Measurements from ENCODE around the gene ACTR6. TPM values are rescaled to one million over a fixed set of nuclear protein-coding genes. Genes with fewer than 3 reads are reported as not detected.

The ACTR6 gene
- total and polyA plus RNA-seq, 3 donors from 2014 or later, result 11.4 to 38.1 (median 17.6) TPM

DNA sequence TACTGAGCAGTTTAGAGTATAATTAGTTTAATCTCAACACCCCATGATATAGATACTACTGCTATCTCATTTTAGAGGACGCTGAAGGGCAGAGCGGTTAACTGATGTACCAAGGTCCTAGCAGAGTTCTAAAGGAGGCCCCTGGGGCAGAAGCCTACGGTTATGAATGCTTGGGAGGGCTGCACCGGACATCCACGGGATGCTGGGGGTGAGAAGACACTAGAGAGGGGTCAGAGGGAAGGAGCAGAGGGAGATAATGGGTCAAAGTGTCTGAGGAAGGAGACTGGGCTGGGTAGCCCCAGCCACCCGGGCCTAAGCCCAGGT, 1.6 kb upstream of the ACTR6 start:
- Histone ChIP-seq H3K9me3 (no peaks in the 10 kb centered on the region), H3K27ac (peak overlapping the region; percentile 6 to 65), H3K4me1 (no peaks in the 10 kb centered on the region), H3K27me3 (no peaks in the 10 kb centered on the region), H3K36me3 (ENCODE audit: low read depth, missing control alignments) (no peaks in the 10 kb centered on the region), H3K4me3 (peak overlapping the region; percentile 66 to 75)
- TF ChIP-seq POLR2A (IDR thresholded peaks at IDR 0.05), result no peak
- TF ChIP-seq, protein P1, sequence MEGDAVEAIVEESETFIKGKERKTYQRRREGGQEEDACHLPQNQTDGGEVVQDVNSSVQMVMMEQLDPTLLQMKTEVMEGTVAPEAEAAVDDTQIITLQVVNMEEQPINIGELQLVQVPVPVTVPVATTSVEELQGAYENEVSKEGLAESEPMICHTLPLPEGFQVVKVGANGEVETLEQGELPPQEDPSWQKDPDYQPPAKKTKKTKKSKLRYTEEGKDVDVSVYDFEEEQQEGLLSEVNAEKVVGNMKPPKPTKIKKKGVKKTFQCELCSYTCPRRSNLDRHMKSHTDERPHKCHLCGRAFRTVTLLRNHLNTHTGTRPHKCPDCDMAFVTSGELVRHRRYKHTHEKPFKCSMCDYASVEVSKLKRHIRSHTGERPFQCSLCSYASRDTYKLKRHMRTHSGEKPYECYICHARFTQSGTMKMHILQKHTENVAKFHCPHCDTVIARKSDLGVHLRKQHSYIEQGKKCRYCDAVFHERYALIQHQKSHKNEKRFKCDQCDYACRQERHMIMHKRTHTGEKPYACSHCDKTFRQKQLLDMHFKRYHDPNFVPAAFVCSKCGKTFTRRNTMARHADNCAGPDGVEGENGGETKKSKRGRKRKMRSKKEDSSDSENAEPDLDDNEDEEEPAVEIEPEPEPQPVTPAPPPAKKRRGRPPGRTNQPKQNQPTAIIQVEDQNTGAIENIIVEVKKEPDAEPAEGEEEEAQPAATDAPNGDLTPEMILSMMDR (IDR thresholded peaks at IDR 0.05), result no peak
- DNase-seq, result no peak
- WGBS, 2 donors, result 29 to 38% methylated on average over 6 of the region's 6 CpGs
- intact Hi-C loops (cut with DNase I; ENCODE audit: low total_unique reads), result no loop called here

GRCh38 chr12:100199347-100200149, 1.1 kb upstream of the ACTR6 start:
- DNase-seq, result peak; percentile 82
- intact Hi-C loops (cut with DNase I; ENCODE audit: low total_unique reads), result no loop called here
- no peaks in the 10 kb centered on the region for H3K4me1 ChIP-seq

DNA sequence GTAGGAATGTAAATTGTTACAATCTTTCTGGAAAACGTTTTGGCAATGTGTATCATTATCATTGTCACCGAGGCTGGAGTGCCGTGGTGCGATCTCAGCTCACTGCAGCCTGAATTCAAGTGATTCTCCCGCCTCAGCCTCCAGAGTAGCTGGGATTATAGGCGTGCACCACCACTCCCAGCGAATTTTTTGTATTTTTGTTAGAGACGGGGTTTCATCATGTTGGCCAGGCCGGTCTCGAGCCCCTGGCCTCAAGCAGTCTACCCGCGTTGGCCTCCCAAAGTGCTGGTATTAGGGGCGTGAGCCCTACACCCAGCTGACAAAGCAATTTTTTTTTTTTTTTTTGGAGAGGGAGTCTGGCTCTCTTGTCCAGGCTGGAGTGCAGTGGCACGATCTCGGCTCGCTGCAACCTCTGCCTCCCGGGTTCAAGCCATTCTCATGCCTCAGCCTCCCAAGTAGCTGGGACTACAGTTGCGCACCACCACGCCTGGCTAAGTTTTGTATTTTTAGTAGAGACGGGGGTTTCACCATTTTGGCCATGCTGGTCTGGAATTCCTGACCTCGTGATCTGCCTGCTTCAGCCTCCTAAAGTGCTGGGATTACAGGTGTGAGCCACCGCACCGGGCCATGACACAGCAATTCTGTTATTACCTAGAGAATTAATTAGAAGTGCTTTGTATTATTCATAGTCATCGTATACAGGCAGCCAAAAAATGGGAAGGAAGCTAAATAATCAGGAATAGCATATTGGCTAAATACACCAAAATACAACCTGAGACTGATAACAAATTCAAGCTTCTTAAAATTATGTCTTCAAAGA, 1.2 kb downstream of the ACTR6 start:
- Histone ChIP-seq H3K27me3 (no peaks in the 10 kb centered on the region), H3K4me1 (no peaks in the 10 kb centered on the region), H3K9me3 (no peaks in the 10 kb centered on the region), H3K36me3 (ENCODE audit: low read depth, missing control alignments) (no peaks in the 10 kb centered on the region), H3K4me3 (peak overlapping the region in 1 of 2 donors; percentile 75), H3K27ac (no peak overlapping the region)
- 56 to 66% methylated on average over 23 to 24 of the region's 24 CpGs for WGBS, 2 donors
- TF ChIP-seq POLR2A (IDR thresholded peaks at IDR 0.05), result no peak
- TF ChIP-seq, protein P1 (IDR thresholded peaks at IDR 0.05), result no peak
- no peak for DNase-seq
- intact Hi-C loops (cut with DNase I; ENCODE audit: low total_unique reads), result no loop called here

More at GRCh38 chr12:100199347-100200149, 1.1 kb upstream of the ACTR6 start:
- H3K27ac ChIP-seq, result peak overlapping the region; percentile 6 to 65
- 3 to 7% methylated on average over 8 to 55 of the region's 79 CpGs for WGBS, 2 donors
- H3K36me3 ChIP-seq (ENCODE audit: low read depth, missing control alignments), result no peaks in the 10 kb centered on the region
- H3K27me3 ChIP-seq, result no peaks in the 10 kb centered on the region
- peak overlapping the region; percentile 66 to 75 for H3K4me3 ChIP-seq
- no peak for TF ChIP-seq POLR2A (IDR thresholded peaks at IDR 0.05)
- TF ChIP-seq, protein P1 (IDR thresholded peaks at IDR 0.05), result no peak
- H3K9me3 ChIP-seq, result no peaks in the 10 kb centered on the region

DNA sequence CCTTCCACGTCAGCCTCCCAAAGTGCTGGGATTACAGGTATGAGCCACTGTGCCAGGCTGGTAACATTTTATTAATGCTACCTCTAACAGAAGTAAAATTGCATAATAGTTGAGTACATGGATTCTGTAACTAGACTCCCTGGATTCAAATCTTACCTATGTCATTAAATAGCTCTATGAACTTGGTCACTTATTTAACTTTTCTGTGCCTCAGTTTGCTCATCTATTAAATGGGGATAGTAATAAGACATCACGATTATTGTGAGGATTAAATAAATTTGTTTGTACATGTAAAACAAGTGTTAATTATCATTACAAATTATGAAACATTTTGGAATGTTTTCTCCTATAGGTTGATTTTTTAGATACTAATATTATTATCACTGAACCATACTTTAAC, 6.7 kb downstream of the ACTR6 start:
- intact Hi-C loops (cut with DNase I; ENCODE audit: low total_unique reads), result no loop called here
- Histone ChIP-seq H3K27ac (no peak overlapping the region), H3K27me3 (no peaks in the 10 kb centered on the region), H3K36me3 (ENCODE audit: low read depth, missing control alignments) (no peaks in the 10 kb centered on the region), H3K4me3 (no peak overlapping the region), H3K9me3 (no peaks in the 10 kb centered on the region), H3K4me1 (no peaks in the 10 kb centered on the region)
- TF ChIP-seq, protein P1 (IDR thresholded peaks at IDR 0.05), result no peak
- no peak for TF ChIP-seq POLR2A (IDR thresholded peaks at IDR 0.05)
- 92 to 95% methylated on average over 2 of the region's 2 CpGs for WGBS, 2 donors
- DNase-seq, result no peak

Data from testis (tissue), 3 donors.